ENCODE data around the gene GPX6.
"Not testable (repeated sequence)": the region's sequence is repeated elsewhere in the genome, so short reads cannot be mapped to it uniquely, and the experiment has no call there.

Gene GPX6

GRCh38 chr6:28523241-28523622 is 7.6 kb upstream of the GPX6 start:
- peak; percentile 17 to 38 for DNase-seq

DNA sequence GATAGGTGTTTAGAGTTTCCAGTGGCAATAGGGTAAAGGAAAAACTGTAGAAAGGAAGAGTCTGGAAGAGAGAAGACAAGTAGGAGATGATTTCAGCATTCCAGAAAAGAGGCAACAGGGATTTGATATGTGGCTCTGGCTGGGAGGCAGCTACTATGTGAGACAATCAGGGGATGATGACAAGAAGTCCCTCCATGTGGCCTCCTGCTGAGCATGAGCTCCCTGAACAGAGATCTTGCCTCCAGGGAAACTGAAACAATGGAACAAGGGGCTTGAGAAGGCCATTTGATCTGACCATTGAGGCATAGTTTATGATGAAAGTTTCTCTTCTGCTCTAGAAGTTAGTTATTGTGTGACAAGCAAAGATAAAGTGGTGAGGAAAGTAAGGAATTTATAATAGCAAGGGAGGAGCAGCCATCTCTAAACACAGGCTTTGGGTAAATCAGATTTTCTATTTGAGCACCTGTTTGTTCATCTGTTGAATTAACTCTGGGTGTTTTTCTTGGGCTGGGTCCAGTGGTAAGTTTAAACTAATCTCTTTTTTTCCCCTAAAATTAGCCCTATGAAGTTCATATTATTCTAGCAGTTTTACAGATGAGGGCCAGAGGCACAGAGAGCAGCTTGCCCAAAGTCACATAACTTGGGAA is 7.1 kb upstream of the GPX6 start:
- no peak for DNase-seq

DNA sequence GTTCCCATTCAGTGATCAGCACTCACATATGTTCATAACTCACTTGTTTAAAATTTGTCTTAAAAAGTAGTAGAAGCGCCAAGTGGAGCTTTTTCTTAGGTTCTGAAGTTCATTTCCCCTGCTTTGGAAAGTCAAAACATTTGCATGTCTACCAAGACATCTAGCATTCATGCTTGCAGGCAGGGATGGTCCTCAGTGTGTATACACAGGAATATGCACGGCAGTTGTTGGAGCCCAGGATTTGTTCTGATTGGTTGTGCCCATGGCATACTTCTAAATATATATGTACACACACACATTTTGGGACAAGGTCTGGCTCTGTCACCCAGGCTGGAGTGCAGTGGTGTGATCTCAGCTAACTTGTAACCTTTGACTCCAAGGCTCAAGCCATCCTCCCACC is 2.4 kb upstream of the GPX6 start:
- DNase-seq: no peak

- not testable (repeated sequence) for DNase-seq
These were observed 3.2 kb downstream of the GPX6 start for GRCh38 chr6:28512387-28512786.

DNA sequence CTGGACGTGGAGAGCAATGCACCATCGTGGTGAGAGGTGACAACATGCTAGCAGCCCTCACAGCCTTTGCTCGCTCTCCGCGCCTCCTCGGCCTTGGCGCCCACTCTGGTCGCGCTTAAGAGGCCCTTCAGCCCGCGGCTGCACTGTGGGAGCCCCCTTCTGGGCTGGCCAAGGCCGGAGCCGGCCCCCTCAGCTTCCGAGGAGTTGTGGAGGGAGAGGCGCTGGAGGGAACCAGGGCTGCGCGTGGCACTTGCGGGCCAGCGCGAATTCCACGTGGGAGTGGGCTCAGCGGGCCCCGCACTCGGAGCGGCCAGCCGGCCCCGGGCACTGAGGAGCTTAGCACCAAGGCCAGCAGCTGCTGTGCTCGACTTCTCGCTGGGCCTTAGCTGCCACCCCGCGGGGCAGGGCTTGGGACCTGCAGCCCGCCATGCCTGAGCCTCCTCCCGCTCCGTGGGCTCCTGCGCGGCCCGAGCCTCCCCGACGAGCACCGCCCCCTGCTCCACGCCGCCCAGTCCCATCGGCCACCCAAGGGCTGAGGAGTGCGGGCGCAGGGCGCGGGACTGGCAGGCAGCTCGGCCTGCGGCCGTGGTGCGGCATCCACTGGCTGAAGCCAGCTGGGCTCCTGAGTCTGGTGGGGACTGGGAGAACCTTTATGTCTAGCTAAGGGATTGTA is 3.8 kb downstream of the GPX6 start:
- no peak for DNase-seq

DNA sequence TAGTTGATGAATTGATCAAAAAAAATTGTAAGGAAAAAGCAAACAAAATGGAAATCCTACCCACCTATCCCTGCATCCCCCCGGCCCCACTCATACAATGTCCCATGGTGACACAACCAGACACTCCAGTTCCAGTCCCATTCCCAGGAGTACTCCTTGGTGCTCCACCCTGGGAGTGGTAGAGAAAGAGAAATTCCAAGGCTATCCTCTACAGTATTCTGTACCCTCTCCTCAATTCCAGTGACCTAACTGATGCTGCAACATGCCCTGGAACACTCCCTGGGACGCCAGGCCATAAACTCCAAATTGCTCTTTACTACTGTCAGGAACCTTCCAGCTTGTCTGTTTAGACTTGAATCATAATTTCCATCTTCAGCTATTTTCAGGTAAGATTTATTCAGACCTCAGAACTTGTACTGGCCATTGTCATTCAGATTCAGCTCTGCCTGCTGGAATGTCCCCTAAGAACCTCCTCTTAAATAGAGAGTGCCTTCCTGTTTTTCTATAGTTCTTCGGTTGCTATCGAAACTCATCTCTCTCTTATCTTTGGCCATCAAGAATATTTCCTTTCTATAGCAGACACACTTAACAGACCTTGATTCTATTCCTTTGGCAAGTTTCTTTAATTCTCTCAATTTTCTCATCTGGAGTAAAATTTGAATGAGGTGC is 8.7 kb downstream of the GPX6 start:
- DNase-seq: no peak

DNA sequence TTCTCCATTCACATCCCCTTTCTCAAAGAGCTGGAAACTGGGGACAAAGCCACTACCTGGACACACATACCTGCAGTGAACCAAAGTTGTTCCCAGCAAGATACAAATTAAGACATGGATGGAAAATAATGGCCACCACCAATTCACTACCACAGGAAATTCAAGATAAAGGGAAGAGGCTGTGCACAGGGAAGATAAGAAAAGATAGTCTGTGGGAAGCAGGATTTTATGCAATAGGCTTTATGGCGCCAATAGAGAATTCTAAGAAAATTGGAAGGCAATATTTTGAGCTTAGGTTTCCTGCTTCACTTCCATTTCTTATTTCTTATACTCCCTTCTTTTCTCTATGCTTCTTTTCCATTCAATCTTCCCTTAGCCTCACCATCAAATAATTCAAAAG is 9.9 kb downstream of the GPX6 start:
- no peak for DNase-seq

DNA sequence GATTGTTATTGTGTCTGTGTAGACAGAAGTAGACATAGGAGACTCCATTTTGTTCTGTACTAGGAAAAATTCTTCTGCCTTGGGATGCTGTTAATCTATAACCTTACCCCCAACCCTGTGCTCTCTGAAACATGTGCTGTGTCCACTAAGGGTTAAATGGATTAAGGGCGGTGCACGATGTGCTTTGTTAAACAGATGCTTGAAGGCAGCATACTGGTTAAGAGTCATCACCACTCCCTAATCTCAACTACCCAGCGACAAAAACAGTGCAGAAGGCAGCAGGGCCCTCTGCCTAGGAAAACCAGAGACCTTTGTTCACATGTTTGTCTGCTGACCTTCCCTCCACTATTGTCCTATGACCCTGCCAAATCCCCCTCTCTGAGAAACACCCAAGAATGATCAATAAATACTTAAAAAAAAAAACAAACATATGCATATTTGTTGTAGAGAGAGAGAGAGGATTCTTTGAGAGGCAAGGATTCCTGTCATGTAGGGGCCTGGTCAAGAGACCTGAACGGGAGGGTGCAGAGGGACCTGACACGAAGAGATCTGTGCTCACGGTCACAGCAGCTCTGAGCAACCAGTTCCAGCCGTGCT is 12.8 kb downstream of the GPX6 start:
- DNase-seq: not testable (repeated sequence)

- not testable (repeated sequence) for DNase-seq
These were observed 13.5 kb downstream of the GPX6 start for GRCh38 chr6:28502136-28502535.

DNA sequence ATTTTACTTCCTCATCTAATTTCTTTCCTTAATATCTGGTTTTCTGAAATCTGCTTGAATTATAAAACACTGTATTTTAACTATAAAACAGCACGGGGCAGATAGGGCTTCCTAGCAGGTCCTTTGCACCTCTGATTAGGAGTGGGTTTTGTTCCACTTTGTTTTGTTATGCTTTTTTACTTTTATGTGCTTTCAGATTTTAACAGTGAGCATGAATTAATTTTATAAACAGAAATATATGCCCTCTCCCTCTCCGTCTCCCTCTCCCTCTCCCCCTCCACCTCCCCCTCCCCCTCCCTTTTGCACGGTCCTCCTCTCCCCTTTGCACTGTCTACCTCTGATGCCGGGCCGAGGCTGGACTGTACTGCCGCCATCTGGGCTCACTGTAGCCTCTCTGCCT is 14.3 kb downstream of the GPX6 start:
- DNase-seq: no peak

DNA sequence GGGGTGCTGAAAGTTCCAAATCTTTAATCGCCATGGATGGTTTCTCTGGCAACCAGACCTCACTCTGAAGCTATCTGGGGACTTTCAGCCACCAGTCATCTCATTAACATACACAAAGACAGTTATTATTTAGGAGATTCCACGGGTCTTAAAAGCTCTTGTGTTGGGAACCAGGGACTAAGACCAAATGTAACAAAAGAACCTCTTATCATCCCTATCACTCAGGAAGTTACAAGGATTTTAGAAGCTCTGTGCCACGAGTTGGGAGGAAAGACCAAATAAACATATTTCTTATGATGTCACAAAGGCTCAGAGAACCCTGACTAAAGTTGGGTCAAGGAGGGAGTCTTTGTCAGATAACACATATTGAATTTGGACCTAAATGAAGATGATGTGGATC is 17.7 kb downstream of the GPX6 start:
- no peak for DNase-seq

DNA sequence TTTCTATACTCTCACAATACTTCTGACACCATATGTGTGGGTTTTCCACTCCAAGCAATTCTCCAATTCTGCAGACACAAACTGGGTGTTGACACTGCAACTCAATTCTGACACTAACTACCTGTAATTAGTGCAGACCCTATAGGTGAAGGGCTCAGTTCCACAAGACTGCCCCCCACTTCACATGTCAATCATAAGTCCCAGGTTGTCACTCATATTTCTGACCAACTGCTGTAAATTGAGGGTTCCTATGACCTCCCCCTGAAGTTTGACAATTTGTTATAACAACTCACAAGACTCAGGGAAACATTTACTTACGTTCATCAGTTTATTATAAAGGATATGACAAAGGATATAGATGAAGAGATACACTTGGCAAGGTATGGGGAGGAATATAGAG is 18.3 kb downstream of the GPX6 start:
- DNase-seq: no peak

GRCh38 chr6:28496099-28496779 is 19.4 kb downstream of the GPX6 start:
- DNase-seq: no peak

DNA sequence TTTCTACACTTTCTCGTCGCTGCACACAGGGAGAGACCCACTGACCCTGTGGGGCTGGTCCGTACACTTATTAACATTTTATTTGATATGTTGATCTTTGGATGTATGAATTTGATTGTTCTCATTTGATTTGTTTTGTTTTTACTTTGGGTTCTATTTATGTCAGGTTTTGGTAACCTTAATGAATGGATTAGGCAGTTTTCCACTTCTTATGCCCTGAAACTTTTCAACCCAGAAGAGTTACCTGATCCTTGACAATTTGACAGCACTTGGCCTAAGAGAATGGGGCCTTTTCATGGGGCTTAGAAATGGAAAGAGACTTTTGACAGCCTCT is 23.6 kb downstream of the GPX6 start:
- DNase-seq: no peak

GRCh38 chr6:28490205-28490890 is 25.2 kb downstream of the GPX6 start:
- no peak for DNase-seq

- peak; percentile 21 to 48 for DNase-seq
These were observed 26.0 kb downstream of the GPX6 start for GRCh38 chr6:28489366-28490204.

- peak; percentile 3 to 27 for DNase-seq
These were observed 26.7 kb downstream of the GPX6 start for GRCh38 chr6:28488916-28489365.

GRCh38 chr6:28486988-28487742 is 28.4 kb downstream of the GPX6 start:
- DNase-seq: no peak

- no peak for DNase-seq
These were observed 29.1 kb downstream of the GPX6 start for GRCh38 chr6:28486533-28486932.

DNA sequence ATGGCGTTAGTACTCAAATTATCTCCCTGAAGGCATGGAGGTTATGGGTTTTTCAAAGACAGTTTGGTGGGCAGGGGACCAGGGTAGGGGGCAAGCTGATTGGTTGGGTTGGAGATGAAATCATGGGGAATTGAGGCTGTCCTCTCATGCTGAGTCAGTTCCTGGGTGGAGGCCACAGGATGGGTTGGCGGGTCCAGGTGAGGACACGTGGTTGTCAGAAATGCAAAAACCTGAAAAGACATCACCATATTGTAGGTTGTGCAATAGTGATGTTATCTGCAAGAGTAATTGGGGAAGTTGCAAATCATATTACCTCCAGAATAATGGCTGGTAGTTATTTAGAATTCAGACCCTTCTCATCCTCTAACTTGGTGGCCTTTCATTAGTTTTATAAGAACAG is 30.1 kb downstream of the GPX6 start:
- DNase-seq: no peak
